Prostate gland (tissue), 2 donors: Measurements from ENCODE around the gene MBLAC1.

Experiments used
- CTCF ChIP-seq, 4 experiments: fragments of 200-600 bp in 2 of 4; fragments of 450-650 bp in 2 of 4; sonication (generic) in 2 of 4; IDR thresholded peaks; 1 replicate in 3 of 4; 2 replicates in 1 of 4; pipeline ENCODE4 v1.5.1; 2016 to 2019; ENCODE audit warnings: antibody characterized with exemption in 4 of 4, mild to moderate bottlenecking in 2 of 4, moderate library complexity in 2 of 4
- POLR2A ChIP-seq: fragments of 450-650 bp; IDR thresholded peaks from one replicate; pipeline ENCODE4 v1.6.1; 2016; ENCODE audit warnings: antibody characterized with exemption, mild to moderate bottlenecking

- TF ChIP-seq POLR2A (no peak), CTCF (IDR thresholded peaks at IDR 0.05) (no peak)
These were observed 35.2 kb upstream of the MBLAC1 start for GRCh38 chr7:100091411-100092181.
